Measurements from ENCODE around the gene VPS26C. TPM values are rescaled to one million over a fixed set of nuclear protein-coding genes. Genes with fewer than 3 reads are reported as not detected.

VPS26C gene
- total and polyA plus RNA-seq, 2 of the 13 experiments (the other 11 are each of a cell fraction or from before 2014, with no cell fraction given) = 30.3 to 39.7 TPM

DNA sequence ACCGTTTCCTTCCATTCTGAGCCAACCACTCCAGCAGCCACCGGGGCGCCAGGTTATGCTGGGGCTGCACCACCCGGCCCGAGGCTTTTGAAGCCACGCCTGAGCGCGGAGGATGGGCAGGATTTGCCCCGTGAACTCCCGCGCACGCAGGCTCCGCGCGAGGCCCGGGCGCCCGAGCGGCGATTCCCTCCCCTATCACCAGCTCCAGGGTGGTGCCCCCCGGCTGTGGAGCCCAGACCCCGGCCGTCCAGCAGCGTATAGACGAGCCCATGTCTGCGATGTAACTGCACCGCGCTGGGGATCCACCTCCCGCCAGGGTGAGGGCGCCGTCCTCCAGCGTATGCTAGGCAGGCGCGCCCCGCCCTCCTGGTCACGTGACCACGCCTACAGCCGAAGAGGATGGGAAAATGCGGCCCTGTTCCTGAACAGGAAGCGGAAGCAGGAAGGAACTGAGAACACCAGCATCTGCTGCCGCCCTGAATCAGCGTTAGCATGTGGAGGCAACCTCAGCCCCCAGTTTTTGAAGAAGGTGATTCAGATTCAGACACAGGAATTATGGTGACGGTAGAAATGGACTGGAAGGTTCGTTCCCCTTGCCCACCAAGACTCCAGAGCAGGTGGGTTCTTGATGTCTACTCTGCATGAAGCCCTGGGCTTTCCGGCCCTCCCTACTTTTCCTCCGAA is 46.0 kb downstream of the VPS26C start (continued):
- TF ChIP-seq, protein P1, sequence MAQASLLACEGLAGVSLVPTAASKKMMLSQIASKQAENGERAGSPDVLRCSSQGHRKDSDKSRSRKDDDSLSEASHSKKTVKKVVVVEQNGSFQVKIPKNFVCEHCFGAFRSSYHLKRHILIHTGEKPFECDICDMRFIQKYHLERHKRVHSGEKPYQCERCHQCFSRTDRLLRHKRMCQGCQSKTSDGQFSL (CRISPR knock-in tag; IDR thresholded peaks at IDR 0.05) = no peak
- TF ChIP-seq, protein P2, sequence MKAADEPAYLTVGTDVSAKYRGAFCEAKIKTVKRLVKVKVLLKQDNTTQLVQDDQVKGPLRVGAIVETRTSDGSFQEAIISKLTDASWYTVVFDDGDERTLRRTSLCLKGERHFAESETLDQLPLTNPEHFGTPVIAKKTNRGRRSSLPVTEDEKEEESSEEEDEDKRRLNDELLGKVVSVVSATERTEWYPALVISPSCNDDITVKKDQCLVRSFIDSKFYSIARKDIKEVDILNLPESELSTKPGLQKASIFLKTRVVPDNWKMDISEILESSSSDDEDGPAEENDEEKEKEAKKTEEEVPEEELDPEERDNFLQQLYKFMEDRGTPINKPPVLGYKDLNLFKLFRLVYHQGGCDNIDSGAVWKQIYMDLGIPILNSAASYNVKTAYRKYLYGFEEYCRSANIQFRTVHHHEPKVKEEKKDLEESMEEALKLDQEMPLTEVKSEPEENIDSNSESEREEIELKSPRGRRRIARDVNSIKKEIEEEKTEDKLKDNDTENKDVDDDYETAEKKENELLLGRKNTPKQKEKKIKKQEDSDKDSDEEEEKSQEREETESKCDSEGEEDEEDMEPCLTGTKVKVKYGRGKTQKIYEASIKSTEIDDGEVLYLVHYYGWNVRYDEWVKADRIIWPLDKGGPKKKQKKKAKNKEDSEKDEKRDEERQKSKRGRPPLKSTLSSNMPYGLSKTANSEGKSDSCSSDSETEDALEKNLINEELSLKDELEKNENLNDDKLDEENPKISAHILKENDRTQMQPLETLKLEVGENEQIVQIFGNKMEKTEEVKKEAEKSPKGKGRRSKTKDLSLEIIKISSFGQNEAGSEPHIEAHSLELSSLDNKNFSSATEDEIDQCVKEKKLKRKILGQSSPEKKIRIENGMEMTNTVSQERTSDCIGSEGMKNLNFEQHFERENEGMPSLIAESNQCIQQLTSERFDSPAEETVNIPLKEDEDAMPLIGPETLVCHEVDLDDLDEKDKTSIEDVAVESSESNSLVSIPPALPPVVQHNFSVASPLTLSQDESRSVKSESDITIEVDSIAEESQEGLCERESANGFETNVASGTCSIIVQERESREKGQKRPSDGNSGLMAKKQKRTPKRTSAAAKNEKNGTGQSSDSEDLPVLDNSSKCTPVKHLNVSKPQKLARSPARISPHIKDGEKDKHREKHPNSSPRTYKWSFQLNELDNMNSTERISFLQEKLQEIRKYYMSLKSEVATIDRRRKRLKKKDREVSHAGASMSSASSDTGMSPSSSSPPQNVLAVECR (CRISPR knock-in tag; IDR thresholded peaks at IDR 0.05; ENCODE audit: borderline replicate concordance) = peak; percentile 91; the same call in 1 of the 2 replicates
- TF ChIP-seq DNMT1 (CRISPR knock-in tag; IDR thresholded peaks at IDR 0.05) (peak; percentile 59), ZSCAN29 (CRISPR knock-in tag; conservative IDR thresholded peaks at IDR 0.05) (peak; percentile 91), MTF2 (CRISPR knock-in tag; IDR thresholded peaks at IDR 0.05; ENCODE audit: borderline replicate concordance) (no peak), ZNF552 (CRISPR knock-in tag; IDR thresholded peaks at IDR 0.05; ENCODE audit: borderline replicate concordance) (peak; percentile 73; the same call in 1 of the 2 replicates), ZNF891 (CRISPR knock-in tag; IDR thresholded peaks at IDR 0.05) (peak; percentile 59; the same call in 1 of the 2 replicates), THAP11 (CRISPR knock-in tag; IDR thresholded peaks at IDR 0.05) (peak; percentile 86), ZNF572 (CRISPR knock-in tag; IDR thresholded peaks at IDR 0.05) (no peak), ZNF598 (CRISPR knock-in tag; IDR thresholded peaks at IDR 0.05; ENCODE audit: borderline replicate concordance) (peak; percentile 86), ZNF616 (CRISPR knock-in tag; IDR thresholded peaks at IDR 0.05; ENCODE audit: low read depth) (peak; percentile 82; the same call in 1 of the 2 replicates), RARA (CRISPR knock-in tag; IDR thresholded peaks at IDR 0.05) (peak; percentile 51; the same call in 1 of the 2 replicates), SP140L (CRISPR knock-in tag; IDR thresholded peaks at IDR 0.05; ENCODE audit: borderline replicate concordance) (peak; percentile 51; the same call in 1 of the 2 replicates), ZNF331 (CRISPR knock-in tag; IDR thresholded peaks at IDR 0.05) (peak; percentile 63), HOXD1 (CRISPR knock-in tag; IDR thresholded peaks at IDR 0.05) (peak; percentile 60; the same call in 1 of the 2 replicates)
- TF ChIP-seq, protein P3, sequence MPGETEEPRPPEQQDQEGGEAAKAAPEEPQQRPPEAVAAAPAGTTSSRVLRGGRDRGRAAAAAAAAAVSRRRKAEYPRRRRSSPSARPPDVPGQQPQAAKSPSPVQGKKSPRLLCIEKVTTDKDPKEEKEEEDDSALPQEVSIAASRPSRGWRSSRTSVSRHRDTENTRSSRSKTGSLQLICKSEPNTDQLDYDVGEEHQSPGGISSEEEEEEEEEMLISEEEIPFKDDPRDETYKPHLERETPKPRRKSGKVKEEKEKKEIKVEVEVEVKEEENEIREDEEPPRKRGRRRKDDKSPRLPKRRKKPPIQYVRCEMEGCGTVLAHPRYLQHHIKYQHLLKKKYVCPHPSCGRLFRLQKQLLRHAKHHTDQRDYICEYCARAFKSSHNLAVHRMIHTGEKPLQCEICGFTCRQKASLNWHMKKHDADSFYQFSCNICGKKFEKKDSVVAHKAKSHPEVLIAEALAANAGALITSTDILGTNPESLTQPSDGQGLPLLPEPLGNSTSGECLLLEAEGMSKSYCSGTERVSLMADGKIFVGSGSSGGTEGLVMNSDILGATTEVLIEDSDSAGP (CRISPR knock-in tag; IDR thresholded peaks at IDR 0.05; ENCODE audit: borderline replicate concordance) = peak; percentile 82
- TF ChIP-seq, protein P4, sequence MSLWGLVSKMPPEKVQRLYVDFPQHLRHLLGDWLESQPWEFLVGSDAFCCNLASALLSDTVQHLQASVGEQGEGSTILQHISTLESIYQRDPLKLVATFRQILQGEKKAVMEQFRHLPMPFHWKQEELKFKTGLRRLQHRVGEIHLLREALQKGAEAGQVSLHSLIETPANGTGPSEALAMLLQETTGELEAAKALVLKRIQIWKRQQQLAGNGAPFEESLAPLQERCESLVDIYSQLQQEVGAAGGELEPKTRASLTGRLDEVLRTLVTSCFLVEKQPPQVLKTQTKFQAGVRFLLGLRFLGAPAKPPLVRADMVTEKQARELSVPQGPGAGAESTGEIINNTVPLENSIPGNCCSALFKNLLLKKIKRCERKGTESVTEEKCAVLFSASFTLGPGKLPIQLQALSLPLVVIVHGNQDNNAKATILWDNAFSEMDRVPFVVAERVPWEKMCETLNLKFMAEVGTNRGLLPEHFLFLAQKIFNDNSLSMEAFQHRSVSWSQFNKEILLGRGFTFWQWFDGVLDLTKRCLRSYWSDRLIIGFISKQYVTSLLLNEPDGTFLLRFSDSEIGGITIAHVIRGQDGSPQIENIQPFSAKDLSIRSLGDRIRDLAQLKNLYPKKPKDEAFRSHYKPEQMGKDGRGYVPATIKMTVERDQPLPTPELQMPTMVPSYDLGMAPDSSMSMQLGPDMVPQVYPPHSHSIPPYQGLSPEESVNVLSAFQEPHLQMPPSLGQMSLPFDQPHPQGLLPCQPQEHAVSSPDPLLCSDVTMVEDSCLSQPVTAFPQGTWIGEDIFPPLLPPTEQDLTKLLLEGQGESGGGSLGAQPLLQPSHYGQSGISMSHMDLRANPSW (CRISPR knock-in tag; IDR thresholded peaks at IDR 0.05; ENCODE audit: borderline replicate concordance) = no peak; the same call in 1 of the 2 replicates
- TF ChIP-seq, protein P5, sequence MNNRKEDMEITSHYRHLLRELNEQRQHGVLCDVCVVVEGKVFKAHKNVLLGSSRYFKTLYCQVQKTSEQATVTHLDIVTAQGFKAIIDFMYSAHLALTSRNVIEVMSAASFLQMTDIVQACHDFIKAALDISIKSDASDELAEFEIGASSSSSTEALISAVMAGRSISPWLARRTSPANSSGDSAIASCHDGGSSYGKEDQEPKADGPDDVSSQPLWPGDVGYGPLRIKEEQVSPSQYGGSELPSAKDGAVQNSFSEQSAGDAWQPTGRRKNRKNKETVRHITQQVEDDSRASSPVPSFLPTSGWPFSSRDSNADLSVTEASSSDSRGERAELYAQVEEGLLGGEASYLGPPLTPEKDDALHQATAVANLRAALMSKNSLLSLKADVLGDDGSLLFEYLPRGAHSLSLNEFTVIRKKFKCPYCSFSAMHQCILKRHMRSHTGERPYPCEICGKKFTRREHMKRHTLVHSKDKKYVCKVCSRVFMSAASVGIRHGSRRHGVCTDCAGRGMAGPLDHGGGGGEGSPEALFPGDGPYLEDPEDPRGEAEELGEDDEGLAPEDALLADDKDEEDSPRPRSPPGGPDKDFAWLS (CRISPR knock-in tag; IDR thresholded peaks at IDR 0.05; ENCODE audit: borderline replicate concordance) = no peak

All from HepG2 (cell line).